GM06990 (cell line): ENCODE data around the gene SF3B1.
A peak's percentile ranks its signal among the peaks of the same experiment; 100 is the strongest.
"Not testable (repeated sequence)": the region's sequence is repeated elsewhere in the genome, so short reads cannot be mapped to it uniquely, and the experiment has no call there.

Experiments
- DNase-seq: peaks from one replicate; pipeline ENCODE4 v3.0.0-alpha.2; 2011; ENCODE audit not compliant: insufficient read length; ENCODE audit errors: extremely low read depth
- H3K27me3 ChIP-seq: replicated peaks from 2 replicates; pipeline ENCODE4 v1.6.0; 2011; ENCODE audit warnings: low read length; ENCODE audit not compliant: control insufficient read depth, insufficient read depth
- H3K36me3 ChIP-seq: 2 replicates; pipeline ENCODE4 v1.5.1; 2011; ENCODE audit warnings: low read length; ENCODE audit not compliant: control insufficient read depth, insufficient read depth
- H3K4me3 ChIP-seq: replicated peaks from 2 replicates; pipeline ENCODE4 v1.5.1; 2011; ENCODE audit warnings: low read depth, mild to moderate bottlenecking, control low read depth, low read length
- TF ChIP-seq, protein P1 (sequence below): IDR thresholded peaks from 2 replicates; pipeline ENCODE4 v1.5.1; 2011; ENCODE audit warnings: low read length, control low read depth, mild to moderate bottlenecking, inconsistent platforms; ENCODE audit not compliant: insufficient read depth, poor library complexity, severe bottlenecking

The SF3B1 gene

DNA sequence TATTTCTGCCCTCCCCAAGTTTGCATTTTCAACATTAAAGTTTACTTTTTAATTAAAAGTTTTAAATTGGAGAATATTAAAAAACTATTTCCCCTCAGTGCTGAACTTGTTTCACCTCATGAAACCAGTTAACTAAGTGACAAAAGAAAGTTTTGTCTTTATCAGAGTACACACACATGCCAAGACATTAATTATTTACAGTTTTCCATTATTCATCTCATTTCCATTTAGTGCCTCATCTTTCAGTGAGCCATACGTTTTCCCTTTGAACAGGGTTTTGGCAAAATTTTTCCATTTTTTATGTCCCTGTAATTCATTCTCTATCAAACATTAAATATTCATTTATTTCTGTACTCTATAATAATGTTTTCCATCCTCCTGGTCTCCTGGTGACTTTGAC is 53.2 kb downstream of the SF3B1 start:
- no peak for DNase-seq
- TF ChIP-seq, protein P1, sequence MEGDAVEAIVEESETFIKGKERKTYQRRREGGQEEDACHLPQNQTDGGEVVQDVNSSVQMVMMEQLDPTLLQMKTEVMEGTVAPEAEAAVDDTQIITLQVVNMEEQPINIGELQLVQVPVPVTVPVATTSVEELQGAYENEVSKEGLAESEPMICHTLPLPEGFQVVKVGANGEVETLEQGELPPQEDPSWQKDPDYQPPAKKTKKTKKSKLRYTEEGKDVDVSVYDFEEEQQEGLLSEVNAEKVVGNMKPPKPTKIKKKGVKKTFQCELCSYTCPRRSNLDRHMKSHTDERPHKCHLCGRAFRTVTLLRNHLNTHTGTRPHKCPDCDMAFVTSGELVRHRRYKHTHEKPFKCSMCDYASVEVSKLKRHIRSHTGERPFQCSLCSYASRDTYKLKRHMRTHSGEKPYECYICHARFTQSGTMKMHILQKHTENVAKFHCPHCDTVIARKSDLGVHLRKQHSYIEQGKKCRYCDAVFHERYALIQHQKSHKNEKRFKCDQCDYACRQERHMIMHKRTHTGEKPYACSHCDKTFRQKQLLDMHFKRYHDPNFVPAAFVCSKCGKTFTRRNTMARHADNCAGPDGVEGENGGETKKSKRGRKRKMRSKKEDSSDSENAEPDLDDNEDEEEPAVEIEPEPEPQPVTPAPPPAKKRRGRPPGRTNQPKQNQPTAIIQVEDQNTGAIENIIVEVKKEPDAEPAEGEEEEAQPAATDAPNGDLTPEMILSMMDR: no peak
- Histone ChIP-seq H3K4me3 (no peak overlapping the region), H3K36me3 (no peaks in the 10 kb centered on the region), H3K27me3 (no peaks in the 10 kb centered on the region)

DNA sequence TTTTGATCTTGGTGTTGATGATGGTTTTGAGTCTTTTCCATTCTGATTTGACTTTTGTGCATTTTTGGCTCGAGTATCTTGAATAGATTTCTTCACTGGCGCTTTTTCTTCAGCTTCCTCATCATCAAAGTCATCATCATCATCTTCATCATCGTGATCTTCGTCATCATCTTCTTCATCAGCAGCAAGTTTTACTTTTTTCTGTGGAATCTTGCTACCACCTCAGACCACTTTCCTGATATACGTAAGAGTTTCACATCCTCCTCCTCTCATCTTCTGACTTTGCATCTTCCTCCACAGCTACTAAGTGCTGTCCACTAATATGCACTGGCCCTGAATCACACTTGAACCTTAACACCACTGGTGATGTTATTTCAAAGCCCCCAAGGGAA is 54.9 kb downstream of the SF3B1 start:
- H3K4me3 ChIP-seq, H3K27me3 ChIP-seq, DNase-seq: not testable (repeated sequence)

DNA sequence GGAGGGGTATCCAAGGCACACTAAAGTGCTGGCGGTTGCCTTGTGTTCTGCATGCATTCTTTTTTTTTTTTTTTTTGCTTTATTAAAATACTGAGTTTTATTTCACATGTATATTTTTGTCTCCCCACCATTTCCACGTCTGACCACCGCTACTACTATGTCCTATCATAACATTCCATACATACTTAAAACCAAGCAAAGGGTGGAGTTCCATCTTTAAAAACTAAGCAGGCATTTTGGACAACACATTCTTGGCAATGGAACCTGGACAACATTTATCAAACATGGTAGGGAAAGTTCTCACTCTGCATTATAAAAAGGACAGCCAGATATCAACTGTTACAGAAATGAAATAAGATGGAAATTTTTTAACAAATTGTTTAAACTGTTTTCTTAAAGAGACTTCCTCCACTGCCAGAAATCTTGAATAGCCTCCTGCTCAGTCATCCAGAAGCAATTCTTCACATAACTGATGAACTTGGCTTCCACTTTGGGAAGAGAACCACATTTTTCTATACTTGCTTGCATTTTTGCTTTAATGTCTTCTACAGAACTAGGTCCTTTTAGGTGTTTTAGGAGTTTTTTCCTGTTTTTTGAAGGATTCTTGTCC is 55.4 kb downstream of the SF3B1 start:
- not testable (repeated sequence) for H3K27me3 ChIP-seq, H3K36me3 ChIP-seq, DNase-seq, H3K4me3 ChIP-seq

More for the DNA sequence above, 54.9 kb downstream of the SF3B1 start:
- not testable (repeated sequence) for H3K36me3 ChIP-seq

DNA sequence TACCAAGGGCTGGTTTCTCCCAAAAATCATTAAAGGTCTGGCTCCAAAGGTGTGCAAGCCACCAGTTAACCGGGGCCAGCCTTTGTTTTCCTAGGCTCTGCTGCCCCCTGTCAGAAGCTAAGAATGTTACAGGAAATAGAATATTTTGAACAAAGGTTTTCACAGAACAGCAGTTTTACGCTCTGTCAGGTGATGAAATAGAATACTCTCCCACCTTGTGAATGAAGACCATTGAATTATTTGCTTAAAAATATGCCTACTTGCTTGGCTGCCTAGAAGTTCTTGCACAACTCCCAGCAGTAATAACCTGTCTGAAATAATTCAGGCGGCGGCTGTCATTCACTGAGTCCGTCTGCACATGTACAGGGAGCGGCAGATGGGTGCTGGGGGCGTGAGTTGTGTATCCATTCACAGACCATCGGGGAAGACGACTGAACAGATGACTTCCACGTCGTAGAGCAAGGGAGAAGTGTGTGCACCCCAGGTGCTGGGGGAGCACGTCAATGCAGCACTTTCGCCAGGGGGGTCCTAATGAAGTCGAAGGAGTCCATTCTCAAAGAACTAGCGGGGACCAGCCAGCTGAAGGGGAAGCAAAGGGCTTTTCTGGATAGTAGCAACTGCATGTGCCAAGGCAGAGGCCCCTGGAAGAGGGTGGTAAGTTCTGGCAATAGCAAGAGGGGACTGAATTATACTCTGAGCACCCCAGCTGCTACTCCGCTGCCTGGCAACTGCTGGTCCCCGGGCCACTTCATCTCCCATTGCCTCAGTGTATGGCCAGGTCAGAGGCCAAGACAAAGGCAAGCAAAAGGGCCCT is 56.1 kb downstream of the SF3B1 start:
- Histone ChIP-seq H3K4me3 (no peak overlapping the region), H3K27me3 (no peaks in the 10 kb centered on the region), H3K36me3 (no peaks in the 10 kb centered on the region)
- DNase-seq: no peak
- TF ChIP-seq, protein P1: peak; percentile 71

DNA sequence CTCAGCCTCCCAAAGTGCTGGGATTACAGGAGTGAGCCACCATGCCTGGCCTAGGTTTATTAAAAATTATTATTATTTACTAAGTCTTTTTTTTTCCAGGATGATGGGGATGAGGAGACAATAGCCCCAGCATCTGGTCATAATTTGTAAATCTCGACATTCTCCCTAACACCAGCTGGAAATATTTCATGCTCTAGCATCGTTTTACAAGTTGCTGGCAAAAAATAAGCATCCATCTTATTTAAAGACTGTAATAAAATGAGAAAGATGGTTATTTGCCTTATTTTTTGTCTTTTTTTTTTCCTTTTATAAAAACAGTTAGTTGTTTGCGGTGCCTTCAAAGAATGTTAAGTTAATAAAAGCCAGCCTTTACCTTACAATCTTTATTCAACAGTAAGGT is 56.7 kb downstream of the SF3B1 start:
- Histone ChIP-seq H3K4me3 (no peak overlapping the region), H3K27me3 (no peaks in the 10 kb centered on the region), H3K36me3 (no peaks in the 10 kb centered on the region)
- TF ChIP-seq, protein P1: no peak
- no peak for DNase-seq

DNA sequence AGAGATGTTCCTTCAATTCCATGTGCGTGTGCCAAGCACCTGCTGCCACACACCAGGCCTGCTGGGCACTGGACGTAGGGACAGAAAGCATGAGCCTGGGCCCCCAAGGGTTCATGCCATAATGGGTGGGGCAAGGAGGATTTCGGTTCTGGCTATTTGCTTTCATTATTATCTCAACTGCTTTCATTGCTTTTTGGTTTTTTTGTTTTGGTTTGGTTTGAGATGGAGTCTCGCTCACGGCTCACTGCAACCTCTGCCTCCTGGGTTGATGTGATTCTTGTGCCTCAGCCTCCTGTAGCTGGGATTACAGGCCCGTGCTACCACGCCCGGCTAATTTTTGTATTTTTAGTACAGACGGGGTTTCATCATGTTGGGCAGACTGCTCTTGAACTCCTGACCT is 57.2 kb downstream of the SF3B1 start:
- H3K4me3 ChIP-seq: no peak overlapping the region
- no peaks in the 10 kb centered on the region for H3K36me3 ChIP-seq
- no peaks in the 10 kb centered on the region for H3K27me3 ChIP-seq
- DNase-seq: peak; percentile 28
- TF ChIP-seq, protein P1: peak; percentile 0
